Right lobe of liver (tissue), 6 donors: Measurements from ENCODE around the gene NUP85. TPM values are rescaled to one million over a fixed set of nuclear protein-coding genes. Genes with fewer than 3 reads are reported as not detected.

Experiments
- ATAC-seq, 4 donors: fragments of 200-7000 bp; cut with Tn5 transposase; one replicate each; pipeline ENCODE4 v1.9.1; 2020; ENCODE audit warnings: mild to moderate bottlenecking in 4 of 4, moderate library complexity in 4 of 4
- DNase-seq, 3 donors: peaks; one replicate each; pipeline ENCODE4 v3.0.0-alpha.2; 2020
- H3K27ac ChIP-seq, 3 donors: fragments of 200-600 bp; one replicate each; pipeline ENCODE4 v1.8.0; 2022
- H3K27me3 ChIP-seq, 2 donors: fragments of 200-600 bp; one replicate each; pipeline ENCODE4 v1.8.0; 2022
- H3K36me3 ChIP-seq, 4 donors: fragments of 200-600 bp; sonication (generic) in 1 of 4; one replicate each; pipeline versions ENCODE4 v1.5.1 to v1.8.0; 2017 to 2022; ENCODE audit warnings: control low read depth in 1 of 4
- H3K4me1 ChIP-seq, 4 donors: fragments of 200-600 bp; sonication (generic) in 1 of 4; one replicate each; pipeline versions ENCODE4 v1.5.1 to v1.8.0; 2017 to 2022; ENCODE audit warnings: control low read depth in 1 of 4
- H3K4me3 ChIP-seq, 3 donors: fragments of 200-600 bp; one replicate each; pipeline ENCODE4 v1.8.0; 2022
- H3K9me3 ChIP-seq, 4 donors: fragments of 200-600 bp; sonication (generic) in 1 of 4; one replicate each; pipeline versions ENCODE4 v1.5.1 to v1.8.0; 2017 to 2022; ENCODE audit warnings: control low read depth in 1 of 4
- POLR2A ChIP-seq: fragments of 450-650 bp; IDR thresholded peaks from one replicate; pipeline ENCODE4 v1.6.1; 2017; ENCODE audit warnings: antibody characterized with exemption, mild to moderate bottlenecking
- WGBS: methylation state at CpG from one replicate; pipeline ENCODE4 v1.1.6; 2018; ENCODE audit warnings: low coverage, low lambda C conversion rate; ENCODE audit not compliant: insufficient coverage; ENCODE audit errors: missing lambda C conversion rate; 5-methylcytosine and 5-hydroxymethylcytosine counted together
- intact Hi-C, 2 donors: fragments of 100-400 bp; cut with DNase I; formaldehyde crosslinking; loops; one replicate each; pipeline versions ENCODE4 v1.11.2 to v1.14.1; 2022
- total RNA-seq, 6 experiments: library from RNA; depleted of rRNA in 2 of 6; stranded (reverse); fragments of >200 nt in 2 of 6; fragmentation: NEBNext Ultra II Directional in 3 of 6; extraction: Animal tissue kit (Norgen Biotek cat#: 25700) in 3 of 6; gene quantifications; one replicate each; pipeline versions ENCODE4 v1.1.0 to v1.2.4, GENCODE V29; 2016 to 2023
- TF ChIP-seq, protein P1 (sequence below), 4 donors: fragments of 200-600 bp in 3 of 4; fragments of 450-650 bp in 1 of 4; IDR thresholded peaks; one replicate each; pipeline versions ENCODE4 v1.5.1 to v1.8.0; 2016 to 2022; ENCODE audit warnings: antibody characterized with exemption in 4 of 4, mild to moderate bottlenecking in 2 of 4
- donor health status: DM: no; HTN: yes; CAD: no.
- donor health status: DM: no; HTN: no; CAD: no.
- donor health status: DM: no; HTN: no; CAD: no.
- donor health status: DM: no; HTN: yes; CAD: no.
- donor health status: DM: no; HTN: yes; CAD: no.

The NUP85 gene
- total RNA-seq, 6 experiments from 2014 or later: 15.3 to 32.8 (median 25.9) TPM

- no CpG with 5 or more reads among the region's 8 CpGs for WGBS
- no peak for DNase-seq
- H3K4me3 ChIP-seq: no peak overlapping the region
- H3K36me3 ChIP-seq: peaks cover 0 to 62% (median 30%) of the 10 kb centered on the region in 4 donors
- no peak overlapping the region for H3K27ac ChIP-seq
- intact Hi-C loops: no loop called here
- TF ChIP-seq, protein P1, sequence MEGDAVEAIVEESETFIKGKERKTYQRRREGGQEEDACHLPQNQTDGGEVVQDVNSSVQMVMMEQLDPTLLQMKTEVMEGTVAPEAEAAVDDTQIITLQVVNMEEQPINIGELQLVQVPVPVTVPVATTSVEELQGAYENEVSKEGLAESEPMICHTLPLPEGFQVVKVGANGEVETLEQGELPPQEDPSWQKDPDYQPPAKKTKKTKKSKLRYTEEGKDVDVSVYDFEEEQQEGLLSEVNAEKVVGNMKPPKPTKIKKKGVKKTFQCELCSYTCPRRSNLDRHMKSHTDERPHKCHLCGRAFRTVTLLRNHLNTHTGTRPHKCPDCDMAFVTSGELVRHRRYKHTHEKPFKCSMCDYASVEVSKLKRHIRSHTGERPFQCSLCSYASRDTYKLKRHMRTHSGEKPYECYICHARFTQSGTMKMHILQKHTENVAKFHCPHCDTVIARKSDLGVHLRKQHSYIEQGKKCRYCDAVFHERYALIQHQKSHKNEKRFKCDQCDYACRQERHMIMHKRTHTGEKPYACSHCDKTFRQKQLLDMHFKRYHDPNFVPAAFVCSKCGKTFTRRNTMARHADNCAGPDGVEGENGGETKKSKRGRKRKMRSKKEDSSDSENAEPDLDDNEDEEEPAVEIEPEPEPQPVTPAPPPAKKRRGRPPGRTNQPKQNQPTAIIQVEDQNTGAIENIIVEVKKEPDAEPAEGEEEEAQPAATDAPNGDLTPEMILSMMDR (IDR thresholded peaks at IDR 0.05): no peak
- TF ChIP-seq POLR2A: no peak
- ATAC-seq: no peak
- H3K27me3 ChIP-seq: no peaks in the 10 kb centered on the region
- H3K9me3 ChIP-seq: no peaks in the 10 kb centered on the region
- H3K4me1 ChIP-seq: no peaks in the 10 kb centered on the region
Observed at GRCh38 chr17:75231071-75231470, 25.6 kb downstream of the NUP85 start.

- WGBS: 80% methylated on average over 1 of the region's 18 CpGs
- Histone ChIP-seq H3K27ac (no peak overlapping the region), H3K36me3 (peaks cover 0 to 62% (median 37%) of the 10 kb centered on the region in 4 donors), H3K9me3 (no peaks in the 10 kb centered on the region), H3K4me3 (no peak overlapping the region), H3K27me3 (no peaks in the 10 kb centered on the region), H3K4me1 (no peaks in the 10 kb centered on the region)
- TF ChIP-seq, protein P1 (IDR thresholded peaks at IDR 0.05): no peak
- TF ChIP-seq POLR2A: no peak
- ATAC-seq (no peak), DNase-seq (no peak)
- intact Hi-C loops: no loop called here
Observed at GRCh38 chr17:75231741-75232464, 26.4 kb downstream of the NUP85 start.

GRCh38 chr17:75232786-75233185, 27.3 kb downstream of the NUP85 start:
- H3K27me3 ChIP-seq: no peaks in the 10 kb centered on the region
- H3K4me1 ChIP-seq: no peaks in the 10 kb centered on the region
- WGBS: 86% methylated on average over 1 of the region's 13 CpGs
- no peak overlapping the region for H3K27ac ChIP-seq
- no peak overlapping the region for H3K4me3 ChIP-seq
- TF ChIP-seq, protein P1 (IDR thresholded peaks at IDR 0.05): no peak
- no peak for TF ChIP-seq POLR2A
- DNase-seq (peak in 1 of 3 donors; percentile 32), ATAC-seq (no peak)
- intact Hi-C loops: no loop called here
- H3K9me3 ChIP-seq: no peaks in the 10 kb centered on the region
- H3K36me3 ChIP-seq: peaks cover 0 to 66% (median 40%) of the 10 kb centered on the region in 4 donors

GRCh38 chr17:75237100-75238014, 31.9 kb downstream of the NUP85 start:
- TF ChIP-seq, protein P1 (IDR thresholded peaks at IDR 0.05): no peak
- no peak for TF ChIP-seq POLR2A
- no peaks in the 10 kb centered on the region for H3K27me3 ChIP-seq
- ATAC-seq (no peak), DNase-seq (no peak)
- no peak overlapping the region for H3K27ac ChIP-seq
- peaks cover 0 to 3% (median 0%) of the 10 kb centered on the region in 4 donors for H3K4me1 ChIP-seq
- no peaks in the 10 kb centered on the region for H3K9me3 ChIP-seq
- H3K4me3 ChIP-seq: no peak overlapping the region
- 80% methylated on average over 1 of the region's 12 CpGs for WGBS
- intact Hi-C loops: no loop called here
- H3K36me3 ChIP-seq: peaks cover 0 to 78% (median 35%) of the 10 kb centered on the region in 4 donors
